Chondrocyte (in vitro differentiated cells): Measurements from ENCODE around the gene TSC22D1. TPM values are rescaled to one million over a fixed set of nuclear protein-coding genes. Genes with fewer than 3 reads are reported as not detected.
A peak's percentile ranks its signal among the peaks of the same experiment; 100 is the strongest.

ENCODE experiments used
- DNase-seq: peaks from one replicate; pipeline ENCODE4 v3.0.0; 2021; ENCODE audit warnings: mixed read lengths, low spot score
- H3K27ac Mint-ChIP-seq: one replicate; pipeline ENCODE4 v1.8.0; 2021; ENCODE audit warnings: mild to moderate bottlenecking, moderate library complexity, mixed read lengths; ENCODE audit not compliant: unreplicated experiment
- H3K27me3 Mint-ChIP-seq: 2 replicates; pipeline ENCODE4 v1.8.0; 2021; ENCODE audit warnings: low read depth, mixed read lengths
- H3K36me3 Mint-ChIP-seq: 2 replicates; pipeline ENCODE4 v1.8.0; 2021; ENCODE audit warnings: low read depth, mixed read lengths
- H3K4me1 Mint-ChIP-seq: 2 replicates; pipeline ENCODE4 v1.8.0; 2021; ENCODE audit warnings: low read depth, mild to moderate bottlenecking, mixed read lengths
- H3K4me3 Mint-ChIP-seq: one replicate; pipeline ENCODE4 v1.8.0; 2021; ENCODE audit warnings: mild to moderate bottlenecking, moderate library complexity, mixed read lengths; ENCODE audit not compliant: unreplicated experiment
- H3K9me3 Mint-ChIP-seq: 2 replicates; pipeline ENCODE4 v1.8.0; 2021; ENCODE audit warnings: low read depth, mixed read lengths
- CTCF ChIP-seq: fragments of 200-600 bp; sonication (generic); IDR thresholded peaks from 2 replicates; pipeline ENCODE4 v1.5.0; 2021; ENCODE audit warnings: antibody characterized with exemption, mild to moderate bottlenecking, moderate library complexity
- total RNA-seq: library from RNA; stranded (reverse); gene quantifications from 3 replicates; pipeline ENCODE4 v1.2.1, GENCODE V29; 2021

Gene TSC22D1
- total RNA-seq, 1 donor from 2014 or later, result 125 TPM

DNA sequence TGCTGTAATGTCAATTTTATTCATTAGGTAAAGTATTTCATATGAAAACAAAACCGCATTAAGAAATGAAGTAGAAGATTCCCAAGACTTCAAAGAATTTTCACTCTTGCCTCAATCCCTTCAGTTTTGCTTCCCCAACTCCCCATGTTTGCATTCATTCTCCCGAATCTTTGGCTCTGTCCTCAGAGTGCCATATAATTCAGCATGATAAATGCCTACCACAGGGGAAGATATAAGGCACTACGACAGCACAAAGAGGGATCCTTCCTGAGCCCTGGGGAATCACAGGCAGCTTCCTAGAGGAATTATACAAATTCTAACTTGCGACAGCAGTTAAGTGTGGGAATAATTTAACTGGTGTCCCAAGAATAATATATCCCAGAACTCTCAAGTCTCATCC, 68.5 kb downstream of the TSC22D1 start:
- no peak for TF ChIP-seq CTCF
- no peak overlapping the region for H3K27ac Mint-ChIP-seq

GRCh38 chr13:44506719-44507118, 69.4 kb downstream of the TSC22D1 start:
- H3K4me1 Mint-ChIP-seq, result peaks cover 33% of the 10 kb centered on the region
- no peak for TF ChIP-seq CTCF
- H3K27me3 Mint-ChIP-seq, result no peaks in the 10 kb centered on the region
- H3K4me3 Mint-ChIP-seq, result no peak overlapping the region
- no peak overlapping the region for H3K27ac Mint-ChIP-seq
- H3K9me3 Mint-ChIP-seq, result no peaks in the 10 kb centered on the region
- peaks cover 15% of the 10 kb centered on the region for H3K36me3 Mint-ChIP-seq
- DNase-seq, result no peak

More for the DNA sequence above, 68.5 kb downstream of the TSC22D1 start:
- Mint-ChIP-seq H3K36me3 (peaks cover 16% of the 10 kb centered on the region), H3K4me3 (no peak overlapping the region), H3K27me3 (no peaks in the 10 kb centered on the region), H3K9me3 (no peaks in the 10 kb centered on the region), H3K4me1 (peaks cover 33% of the 10 kb centered on the region)
- no peak for DNase-seq

- H3K27ac Mint-ChIP-seq, result no peak overlapping the region
- H3K4me3 Mint-ChIP-seq, result no peak overlapping the region
- H3K9me3 Mint-ChIP-seq, result no peaks in the 10 kb centered on the region
- no peaks in the 10 kb centered on the region for H3K27me3 Mint-ChIP-seq
- DNase-seq, result no peak
- H3K4me1 Mint-ChIP-seq, result peaks cover 33% of the 10 kb centered on the region
- TF ChIP-seq CTCF, result no peak
- peaks cover 13% of the 10 kb centered on the region for H3K36me3 Mint-ChIP-seq
Measured at GRCh38 chr13:44506251-44506650, 69.9 kb downstream of the TSC22D1 start.

- no peak for TF ChIP-seq CTCF
- peaks cover 46% of the 10 kb centered on the region for H3K4me1 Mint-ChIP-seq
- H3K27ac Mint-ChIP-seq, result no peak overlapping the region
- DNase-seq, result no peak
- H3K9me3 Mint-ChIP-seq, result no peaks in the 10 kb centered on the region
- H3K36me3 Mint-ChIP-seq, result peaks cover 11% of the 10 kb centered on the region
- H3K27me3 Mint-ChIP-seq, result no peaks in the 10 kb centered on the region
- H3K4me3 Mint-ChIP-seq, result no peak overlapping the region
Measured at GRCh38 chr13:44504116-44504515, 72.0 kb downstream of the TSC22D1 start.

DNA sequence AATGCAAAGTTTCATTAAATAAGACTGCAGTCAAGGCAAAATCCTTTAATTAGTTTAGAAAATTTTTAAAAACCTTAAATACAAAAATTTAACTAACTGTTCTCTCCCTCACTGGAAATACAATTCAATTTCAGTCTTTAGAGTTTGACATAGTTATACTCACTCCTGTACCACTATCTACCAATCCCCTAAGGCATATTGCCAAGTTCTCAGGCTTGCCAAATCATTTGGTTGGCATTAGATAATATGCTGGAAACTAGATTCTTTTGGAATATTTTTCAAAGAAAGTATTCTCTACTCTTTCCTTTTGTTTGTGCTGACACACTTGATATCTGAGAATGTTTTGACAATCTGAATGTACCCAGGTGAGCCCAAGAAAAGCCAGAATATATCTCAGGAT, 77.2 kb downstream of the TSC22D1 start:
- Mint-ChIP-seq H3K27ac (peak overlapping the region; percentile 10), H3K9me3 (peaks cover 13% of the 10 kb centered on the region), H3K4me3 (no peak overlapping the region), H3K36me3 (peaks cover 17% of the 10 kb centered on the region), H3K4me1 (peaks cover 35% of the 10 kb centered on the region), H3K27me3 (no peaks in the 10 kb centered on the region)
- DNase-seq, result no peak
- TF ChIP-seq CTCF, result no peak
